RWPE2 (cell line): ENCODE measurements around the gene NLRP10.

Experiments used
- ATAC-seq: fragments of 200-7000 bp; cut with Tn5 transposase; 3 replicates; pipeline ENCODE4 v1.9.1; 2021; ENCODE audit warnings: low read depth
- DNase-seq: peaks from one replicate; pipeline ENCODE4 v3.0.0-alpha.2; 2020; ENCODE audit warnings: low spot score
- H3K27ac ChIP-seq: fragments of 450-650 bp; 2 replicates; pipeline ENCODE4 v1.5.1; 2017; ENCODE audit warnings: mild to moderate bottlenecking; ENCODE audit not compliant: poor library complexity, severe bottlenecking
- H3K27me3 ChIP-seq: fragments of 250-450 bp; sonication (Bioruptor Pico); 2 replicates; pipeline ENCODE4 v1.5.1; 2021; ENCODE audit warnings: mild to moderate bottlenecking, moderate library complexity; ENCODE audit not compliant: insufficient read depth, poor library complexity, severe bottlenecking
- H3K36me3 ChIP-seq: fragments of 250-450 bp; sonication (Bioruptor Pico); 2 replicates; pipeline ENCODE4 v1.5.1; 2020; ENCODE audit warnings: low read depth, mild to moderate bottlenecking, moderate library complexity
- H3K4me1 ChIP-seq: fragments of 250-450 bp; sonication (Bioruptor Pico); 2 replicates; pipeline ENCODE4 v1.5.1; 2021; ENCODE audit warnings: mild to moderate bottlenecking, moderate library complexity; ENCODE audit not compliant: insufficient read depth, poor library complexity, severe bottlenecking
- H3K4me3 ChIP-seq: fragments of 250-450 bp; sonication (Bioruptor Pico); 2 replicates; pipeline ENCODE4 v1.5.1; 2021; ENCODE audit warnings: mild to moderate bottlenecking, moderate library complexity; ENCODE audit not compliant: severe bottlenecking
- H3K9me3 ChIP-seq: fragments of 250-450 bp; sonication (Bioruptor Pico); 2 replicates; pipeline ENCODE4 v1.5.1; 2021; ENCODE audit warnings: mild to moderate bottlenecking, moderate library complexity; ENCODE audit not compliant: severe bottlenecking
- TF ChIP-seq, protein P1 (sequence below): fragments of 450-650 bp; IDR thresholded peaks from one replicate; pipeline ENCODE4 v1.5.1; 2017; ENCODE audit warnings: mild to moderate bottlenecking, moderate library complexity; ENCODE audit not compliant: poor library complexity, severe bottlenecking

NLRP10 gene

DNA sequence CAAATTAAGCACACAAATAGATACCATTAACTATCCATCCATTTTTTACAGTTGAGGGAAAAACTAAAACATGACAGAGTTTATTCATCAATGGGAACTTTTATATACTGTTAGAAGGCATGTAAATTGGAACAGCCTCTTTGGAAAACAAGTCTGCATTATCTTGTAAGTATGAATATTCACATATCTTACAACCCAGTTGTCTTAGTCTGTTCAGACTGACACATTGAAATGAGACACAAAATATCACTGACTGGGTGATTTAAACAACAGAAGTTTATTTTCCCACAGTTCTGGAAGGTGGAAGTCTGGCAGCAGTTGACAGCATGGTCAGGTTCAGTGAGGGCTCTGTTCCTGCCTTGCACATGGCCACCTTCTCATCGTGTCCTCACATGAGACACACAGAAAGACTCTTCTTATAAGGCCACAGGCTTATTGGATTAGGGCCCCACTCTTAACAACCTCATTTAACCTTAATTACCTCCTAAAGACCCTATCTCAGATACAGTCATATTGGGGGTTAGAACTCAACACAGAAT, 16.4 kb upstream of the NLRP10 start:
- Histone ChIP-seq H3K4me1 (peaks cover 21% of the 10 kb centered on the region), H3K4me3 (no peak overlapping the region), H3K27ac (no peak overlapping the region), H3K9me3 (no peaks in the 10 kb centered on the region), H3K27me3 (no peaks in the 10 kb centered on the region), H3K36me3 (no peaks in the 10 kb centered on the region)
- TF ChIP-seq, protein P1, sequence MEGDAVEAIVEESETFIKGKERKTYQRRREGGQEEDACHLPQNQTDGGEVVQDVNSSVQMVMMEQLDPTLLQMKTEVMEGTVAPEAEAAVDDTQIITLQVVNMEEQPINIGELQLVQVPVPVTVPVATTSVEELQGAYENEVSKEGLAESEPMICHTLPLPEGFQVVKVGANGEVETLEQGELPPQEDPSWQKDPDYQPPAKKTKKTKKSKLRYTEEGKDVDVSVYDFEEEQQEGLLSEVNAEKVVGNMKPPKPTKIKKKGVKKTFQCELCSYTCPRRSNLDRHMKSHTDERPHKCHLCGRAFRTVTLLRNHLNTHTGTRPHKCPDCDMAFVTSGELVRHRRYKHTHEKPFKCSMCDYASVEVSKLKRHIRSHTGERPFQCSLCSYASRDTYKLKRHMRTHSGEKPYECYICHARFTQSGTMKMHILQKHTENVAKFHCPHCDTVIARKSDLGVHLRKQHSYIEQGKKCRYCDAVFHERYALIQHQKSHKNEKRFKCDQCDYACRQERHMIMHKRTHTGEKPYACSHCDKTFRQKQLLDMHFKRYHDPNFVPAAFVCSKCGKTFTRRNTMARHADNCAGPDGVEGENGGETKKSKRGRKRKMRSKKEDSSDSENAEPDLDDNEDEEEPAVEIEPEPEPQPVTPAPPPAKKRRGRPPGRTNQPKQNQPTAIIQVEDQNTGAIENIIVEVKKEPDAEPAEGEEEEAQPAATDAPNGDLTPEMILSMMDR = no peak
- DNase-seq (no peak), ATAC-seq (no peak)

DNA sequence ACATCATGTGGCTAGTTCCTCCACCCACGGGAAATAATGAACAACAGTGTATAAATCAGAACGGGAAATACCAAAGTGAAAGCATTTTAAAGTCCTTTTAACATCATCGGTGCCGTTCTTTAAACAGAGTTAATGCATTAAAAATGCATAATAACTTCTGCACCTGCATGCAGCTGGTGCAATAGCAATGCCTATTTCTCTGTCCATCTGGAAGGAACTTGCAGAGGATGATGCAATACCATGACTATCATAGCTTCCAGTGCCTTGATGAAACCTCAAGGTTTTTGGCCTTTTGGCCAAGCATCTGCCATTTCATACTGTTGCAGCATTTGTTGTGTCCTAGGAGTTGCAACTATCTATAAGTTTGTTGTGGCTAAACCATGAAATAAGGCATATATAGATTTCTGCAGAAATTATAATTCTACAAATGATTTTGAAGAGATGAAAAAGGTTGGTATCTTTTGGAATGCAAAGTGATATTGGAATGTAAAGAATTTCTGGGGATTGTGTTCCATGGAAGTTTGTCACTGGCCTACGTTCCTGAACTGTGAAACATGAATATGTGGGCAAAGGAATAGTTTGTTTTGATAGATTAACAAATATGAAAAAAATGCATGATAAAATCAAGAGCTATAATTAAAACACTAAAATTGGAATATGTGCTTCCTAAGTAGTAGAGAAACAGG, 12.1 kb upstream of the NLRP10 start:
- no peak overlapping the region for H3K4me3 ChIP-seq
- ATAC-seq = peak; percentile 86
- TF ChIP-seq, protein P1 = no peak
- DNase-seq = no peak
- no peaks in the 10 kb centered on the region for H3K36me3 ChIP-seq
- H3K9me3 ChIP-seq = no peaks in the 10 kb centered on the region
- H3K27me3 ChIP-seq = no peaks in the 10 kb centered on the region
- peaks cover 20% of the 10 kb centered on the region for H3K4me1 ChIP-seq
- peak overlapping the region; percentile 95 for H3K27ac ChIP-seq

DNA sequence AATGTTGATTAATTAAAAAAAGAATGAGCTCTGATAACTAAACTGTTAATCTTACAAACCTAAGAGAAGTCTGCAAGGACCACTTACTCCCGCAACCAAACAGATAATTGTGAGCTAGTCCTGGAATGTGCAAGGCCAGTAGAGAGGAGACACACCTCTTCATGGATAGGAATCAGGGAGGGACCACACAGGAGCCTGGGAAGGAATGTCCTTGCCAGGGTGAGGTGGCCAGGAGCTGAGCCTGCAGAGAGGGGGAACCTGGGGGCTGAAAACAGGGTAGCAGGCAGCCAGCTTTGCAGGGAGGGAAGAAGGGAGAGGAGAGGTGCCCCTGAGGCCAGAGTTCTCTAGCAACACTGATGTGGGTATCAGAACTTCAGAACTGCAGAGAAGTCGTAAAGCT, 9.4 kb upstream of the NLRP10 start:
- ATAC-seq = no peak
- TF ChIP-seq, protein P1 = no peak
- H3K4me1 ChIP-seq = peaks cover 20% of the 10 kb centered on the region

DNA sequence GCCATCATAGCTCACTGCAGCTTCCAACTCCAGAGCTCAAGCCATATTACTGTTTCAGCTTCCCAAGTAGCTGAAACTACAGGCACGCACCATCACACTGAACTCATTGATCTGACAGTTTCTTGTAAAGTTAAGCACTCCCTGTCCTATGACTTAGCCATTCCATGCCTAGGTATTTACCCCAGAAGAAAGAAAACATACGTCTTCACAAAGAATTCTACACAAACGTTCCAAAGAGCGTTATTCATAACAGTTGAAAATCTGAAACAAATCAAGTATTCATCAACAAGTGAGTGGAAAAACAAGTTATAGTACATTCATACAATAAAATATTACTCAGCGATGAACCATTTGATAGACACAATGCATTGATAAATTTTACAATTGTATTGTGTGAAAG, 7.8 kb upstream of the NLRP10 start:
- TF ChIP-seq, protein P1 = no peak
- H3K27me3 ChIP-seq = no peaks in the 10 kb centered on the region
- H3K27ac ChIP-seq = no peak overlapping the region
- H3K36me3 ChIP-seq = no peaks in the 10 kb centered on the region
- H3K4me1 ChIP-seq = peaks cover 18% of the 10 kb centered on the region
- no peak for DNase-seq
- no peak for ATAC-seq
- H3K9me3 ChIP-seq = no peaks in the 10 kb centered on the region
- H3K4me3 ChIP-seq = no peak overlapping the region

More for the DNA sequence above, 9.4 kb upstream of the NLRP10 start:
- no peak for DNase-seq
- Histone ChIP-seq H3K27ac (no peak overlapping the region), H3K36me3 (no peaks in the 10 kb centered on the region), H3K27me3 (no peaks in the 10 kb centered on the region), H3K9me3 (no peaks in the 10 kb centered on the region), H3K4me3 (no peak overlapping the region)

DNA sequence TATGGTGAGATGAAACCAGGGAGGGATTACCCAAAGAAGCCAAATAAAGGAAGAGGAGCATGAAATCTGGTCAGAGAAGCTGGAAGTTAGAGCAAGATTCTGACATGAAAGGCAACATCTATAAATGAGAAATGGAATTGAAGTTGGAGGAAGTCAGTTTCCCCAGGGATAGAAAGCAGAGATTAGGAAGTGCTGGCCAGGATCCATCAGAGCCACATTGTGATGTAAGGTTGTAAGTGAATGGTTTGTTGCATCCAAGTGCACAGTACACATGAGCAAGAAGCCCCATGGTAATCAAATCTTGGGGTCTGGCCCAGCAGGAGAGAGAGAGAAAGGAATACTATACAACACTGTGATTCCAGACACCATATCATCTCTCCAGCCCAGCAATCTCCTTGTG, 6.6 kb upstream of the NLRP10 start:
- Histone ChIP-seq H3K36me3 (no peaks in the 10 kb centered on the region), H3K27me3 (no peaks in the 10 kb centered on the region), H3K4me3 (no peak overlapping the region), H3K4me1 (peaks cover 6% of the 10 kb centered on the region), H3K27ac (no peak overlapping the region), H3K9me3 (no peaks in the 10 kb centered on the region)
- DNase-seq (no peak), ATAC-seq (no peak)
- TF ChIP-seq, protein P1 = no peak
